ENCODE results near the gene ZDHHC21. TPM values are rescaled to one million over a fixed set of nuclear protein-coding genes. Genes with fewer than 3 reads are reported as not detected.

The ZDHHC21 gene
- total and polyA plus RNA-seq, 9 of the 15 experiments (the other 6 are each of a cell fraction or from before 2014, with no cell fraction given): 0.10 to 1.9 (median 1.00) TPM

GRCh38 chr9:14723301-14723700, 30.1 kb upstream of the ZDHHC21 start:
- H3K4me1 ChIP-seq (replicated peaks in 1 of 2; ENCODE audit: control insufficient read depth in 2 of 2, insufficient read depth in 2 of 2, low read length in 2 of 2): no peaks in the 10 kb centered on the region
- in situ Hi-C loops (cut with MboI): no loop called here
- FAIRE-seq (no peak), ATAC-seq (no peak), DNase-seq (ENCODE audit: extremely low read depth in 1 of 4, low spot score in 3 of 4) (no peak)
- WGBS (ENCODE audit: insufficient coverage, low coverage, missing lambda C conversion rate): 0% methylated on average over 3 of the region's 4 CpGs
- no peak overlapping the region for H3K27ac ChIP-seq (ENCODE audit: extremely low read depth, low read depth, low read length)
- ChIA-PET CTCF (ENCODE audit: low intra/inter-chr PET ratio) (no interaction called here), POLR2A (no interaction called here)
- no TSS peak for BruUV-seq (replicated peaks)
- no peak for TF ChIP-seq KLF1 (tag; IDR thresholded peaks at IDR 0.05)
- TF ChIP-seq BDP1 (IDR thresholded peaks at IDR 0.05; ENCODE audit: insufficient read depth, insufficient read length): no peak
- TF ChIP-seq, protein P1, sequence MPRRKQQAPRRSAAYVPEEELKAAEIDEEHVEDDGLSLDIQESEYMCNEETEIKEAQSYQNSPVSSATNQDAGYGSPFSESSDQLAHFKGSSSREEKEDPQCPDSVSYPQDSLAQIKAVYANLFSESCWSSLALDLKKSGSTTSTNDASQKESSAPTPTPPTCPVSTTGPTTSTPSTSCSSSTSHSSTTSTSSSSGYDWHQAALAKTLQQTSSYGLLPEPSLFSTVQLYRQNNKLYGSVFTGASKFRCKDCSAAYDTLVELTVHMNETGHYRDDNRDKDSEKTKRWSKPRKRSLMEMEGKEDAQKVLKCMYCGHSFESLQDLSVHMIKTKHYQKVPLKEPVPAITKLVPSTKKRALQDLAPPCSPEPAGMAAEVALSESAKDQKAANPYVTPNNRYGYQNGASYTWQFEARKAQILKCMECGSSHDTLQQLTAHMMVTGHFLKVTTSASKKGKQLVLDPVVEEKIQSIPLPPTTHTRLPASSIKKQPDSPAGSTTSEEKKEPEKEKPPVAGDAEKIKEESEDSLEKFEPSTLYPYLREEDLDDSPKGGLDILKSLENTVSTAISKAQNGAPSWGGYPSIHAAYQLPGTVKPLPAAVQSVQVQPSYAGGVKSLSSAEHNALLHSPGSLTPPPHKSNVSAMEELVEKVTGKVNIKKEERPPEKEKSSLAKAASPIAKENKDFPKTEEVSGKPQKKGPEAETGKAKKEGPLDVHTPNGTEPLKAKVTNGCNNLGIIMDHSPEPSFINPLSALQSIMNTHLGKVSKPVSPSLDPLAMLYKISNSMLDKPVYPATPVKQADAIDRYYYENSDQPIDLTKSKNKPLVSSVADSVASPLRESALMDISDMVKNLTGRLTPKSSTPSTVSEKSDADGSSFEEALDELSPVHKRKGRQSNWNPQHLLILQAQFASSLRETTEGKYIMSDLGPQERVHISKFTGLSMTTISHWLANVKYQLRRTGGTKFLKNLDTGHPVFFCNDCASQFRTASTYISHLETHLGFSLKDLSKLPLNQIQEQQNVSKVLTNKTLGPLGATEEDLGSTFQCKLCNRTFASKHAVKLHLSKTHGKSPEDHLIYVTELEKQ (CRISPR knock-in tag; IDR thresholded peaks at IDR 0.05): no peak
- TF ChIP-seq, protein P2, sequence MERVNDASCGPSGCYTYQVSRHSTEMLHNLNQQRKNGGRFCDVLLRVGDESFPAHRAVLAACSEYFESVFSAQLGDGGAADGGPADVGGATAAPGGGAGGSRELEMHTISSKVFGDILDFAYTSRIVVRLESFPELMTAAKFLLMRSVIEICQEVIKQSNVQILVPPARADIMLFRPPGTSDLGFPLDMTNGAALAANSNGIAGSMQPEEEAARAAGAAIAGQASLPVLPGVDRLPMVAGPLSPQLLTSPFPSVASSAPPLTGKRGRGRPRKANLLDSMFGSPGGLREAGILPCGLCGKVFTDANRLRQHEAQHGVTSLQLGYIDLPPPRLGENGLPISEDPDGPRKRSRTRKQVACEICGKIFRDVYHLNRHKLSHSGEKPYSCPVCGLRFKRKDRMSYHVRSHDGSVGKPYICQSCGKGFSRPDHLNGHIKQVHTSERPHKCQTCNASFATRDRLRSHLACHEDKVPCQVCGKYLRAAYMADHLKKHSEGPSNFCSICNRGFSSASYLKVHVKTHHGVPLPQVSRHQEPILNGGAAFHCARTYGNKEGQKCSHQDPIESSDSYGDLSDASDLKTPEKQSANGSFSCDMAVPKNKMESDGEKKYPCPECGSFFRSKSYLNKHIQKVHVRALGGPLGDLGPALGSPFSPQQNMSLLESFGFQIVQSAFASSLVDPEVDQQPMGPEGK (CRISPR knock-in tag; IDR thresholded peaks at IDR 0.05; ENCODE audit: borderline replicate concordance): no peak
- no peak for TF ChIP-seq NFXL1 (CRISPR knock-in tag; IDR thresholded peaks at IDR 0.05)
- TF ChIP-seq MAFG (tag; conservative IDR thresholded peaks at IDR 0.05): no peak
- no peak for TF ChIP-seq TEAD1 (CRISPR knock-in tag; IDR thresholded peaks at IDR 0.05)
- TF ChIP-seq ZBTB12 (CRISPR knock-in tag; IDR thresholded peaks at IDR 0.05): no peak
- TF ChIP-seq HNRNPH1 (optimal IDR thresholded peaks at IDR 0.05; ENCODE audit: low read depth, low read length): no peak
- no peak for TF ChIP-seq MEF2D (tag; conservative IDR thresholded peaks at IDR 0.05; ENCODE audit: low read depth)
- intact Hi-C loops (cut with micrococcal nuclease): no loop called here
- H3K4me2 ChIP-seq (ENCODE audit: insufficient read depth, low read length): no peak overlapping the region
- H3K9ac ChIP-seq (ENCODE audit: insufficient read depth in 1 of 2, low read depth in 2 of 2, low read length in 2 of 2): no peak overlapping the region
- H3K9me3 ChIP-seq (replicated peaks; ENCODE audit: control insufficient read depth, insufficient read depth, low read depth, low read length): no peaks in the 10 kb centered on the region
- H4K20me1 ChIP-seq (replicated peaks; ENCODE audit: control insufficient read depth, insufficient read depth, low read length): no peaks in the 10 kb centered on the region
- H3K9me1 ChIP-seq (ENCODE audit: control insufficient read depth, insufficient read depth, low read length): no peaks in the 10 kb centered on the region
- no peak overlapping the region for H2AFZ ChIP-seq (ENCODE audit: low read depth, low read length)
- no peaks in the 10 kb centered on the region; a peak in 1 of 5 replicates for H3K27me3 ChIP-seq (ENCODE audit: control insufficient read depth in 2 of 2, insufficient read depth in 2 of 2, low read length in 2 of 2)
- no peaks in the 10 kb centered on the region for H3K79me2 ChIP-seq (ENCODE audit: control insufficient read depth, insufficient read depth, low read length)
- no peak overlapping the region for H3K4me3 ChIP-seq
- H3K36me3 ChIP-seq (ENCODE audit: control insufficient read depth, insufficient read depth, low read length): no peaks in the 10 kb centered on the region

All from K562 (cell line).